ENCODE data around the gene AGBL1.

Gene AGBL1

DNA sequence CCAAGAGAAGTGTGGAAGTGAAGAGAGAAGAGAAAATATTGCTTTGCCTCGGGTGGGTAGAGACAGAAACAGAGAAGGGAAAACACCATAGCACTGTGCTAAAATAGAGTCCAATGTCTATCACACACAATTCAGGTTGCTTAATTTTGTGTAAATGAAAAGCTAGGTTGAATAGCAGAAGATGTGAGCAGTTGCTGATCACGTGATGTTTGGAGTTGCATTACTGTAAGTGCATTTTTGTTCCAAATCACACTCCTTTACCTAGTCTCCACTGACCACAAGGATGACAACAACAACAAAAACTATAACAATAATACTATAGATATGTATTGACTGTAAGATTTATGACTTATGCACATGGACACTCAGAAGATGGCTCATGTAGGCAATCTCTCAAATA is 683.2 kb downstream of the AGBL1 start:
- Histone ChIP-seq H3K9me3 (ENCODE audit: insufficient read depth, low read length) (no peaks in the 10 kb centered on the region), H3K4me3 (ENCODE audit: insufficient read depth, low read length, poor library complexity, severe bottlenecking) (no peak overlapping the region), H3F3A (ENCODE audit: insufficient read depth) (no peaks in the 10 kb centered on the region), H3K27ac (ENCODE audit: low read depth, low read length) (no peak overlapping the region), H3K27me3 (ENCODE audit: low read length) (no peaks in the 10 kb centered on the region), H3K9ac (ENCODE audit: low read length) (no peak overlapping the region), H4K20me1 (ENCODE audit: low read depth, low read length) (no peaks in the 10 kb centered on the region), H3K79me2 (ENCODE audit: insufficient read depth, low read length) (no peaks in the 10 kb centered on the region), H2AFZ (ENCODE audit: low read depth, low read length, severe bottlenecking) (no peak overlapping the region), H3K4me2 (ENCODE audit: low read depth, low read length, poor library complexity, severe bottlenecking) (no peak overlapping the region), H3K36me3 (ENCODE audit: low read length) (no peaks in the 10 kb centered on the region), H3K9me2 (replicated peaks; ENCODE audit: insufficient read depth, low read length) (no peaks in the 10 kb centered on the region)
- TF ChIP-seq, protein P1, sequence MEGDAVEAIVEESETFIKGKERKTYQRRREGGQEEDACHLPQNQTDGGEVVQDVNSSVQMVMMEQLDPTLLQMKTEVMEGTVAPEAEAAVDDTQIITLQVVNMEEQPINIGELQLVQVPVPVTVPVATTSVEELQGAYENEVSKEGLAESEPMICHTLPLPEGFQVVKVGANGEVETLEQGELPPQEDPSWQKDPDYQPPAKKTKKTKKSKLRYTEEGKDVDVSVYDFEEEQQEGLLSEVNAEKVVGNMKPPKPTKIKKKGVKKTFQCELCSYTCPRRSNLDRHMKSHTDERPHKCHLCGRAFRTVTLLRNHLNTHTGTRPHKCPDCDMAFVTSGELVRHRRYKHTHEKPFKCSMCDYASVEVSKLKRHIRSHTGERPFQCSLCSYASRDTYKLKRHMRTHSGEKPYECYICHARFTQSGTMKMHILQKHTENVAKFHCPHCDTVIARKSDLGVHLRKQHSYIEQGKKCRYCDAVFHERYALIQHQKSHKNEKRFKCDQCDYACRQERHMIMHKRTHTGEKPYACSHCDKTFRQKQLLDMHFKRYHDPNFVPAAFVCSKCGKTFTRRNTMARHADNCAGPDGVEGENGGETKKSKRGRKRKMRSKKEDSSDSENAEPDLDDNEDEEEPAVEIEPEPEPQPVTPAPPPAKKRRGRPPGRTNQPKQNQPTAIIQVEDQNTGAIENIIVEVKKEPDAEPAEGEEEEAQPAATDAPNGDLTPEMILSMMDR (IDR thresholded peaks at IDR 0.05; ENCODE audit: insufficient read depth, low read length, poor library complexity, severe bottlenecking): no peak
- TF ChIP-seq EZH2phosphoT487 (conservative IDR thresholded peaks at IDR 0.05; ENCODE audit: low read length): no peak

DNA sequence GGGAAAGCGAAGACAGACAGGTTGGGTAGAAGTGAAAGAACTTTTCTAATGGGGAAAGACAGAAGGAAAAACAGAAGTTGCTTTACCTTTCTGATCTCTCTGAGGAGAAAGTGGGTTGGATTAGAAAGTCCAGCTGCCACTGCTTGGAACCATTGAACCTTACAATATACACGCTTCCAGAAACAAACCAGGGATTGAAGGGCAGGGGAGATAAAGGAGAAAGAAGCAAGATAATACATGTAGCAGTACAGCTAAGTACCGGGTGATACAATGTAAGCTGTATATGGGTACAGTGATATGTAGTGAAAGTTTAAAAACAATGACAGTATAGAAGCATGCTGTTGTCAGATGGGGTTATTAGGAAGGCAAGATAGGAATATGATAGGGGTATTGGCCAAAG is 684.4 kb downstream of the AGBL1 start:
- Histone ChIP-seq H3K9me3 (ENCODE audit: insufficient read depth, low read length) (no peaks in the 10 kb centered on the region), H3K4me2 (ENCODE audit: low read depth, low read length, poor library complexity, severe bottlenecking) (no peak overlapping the region), H3K36me3 (ENCODE audit: low read length) (no peaks in the 10 kb centered on the region), H3K9ac (ENCODE audit: low read length) (no peak overlapping the region), H3F3A (ENCODE audit: insufficient read depth) (no peaks in the 10 kb centered on the region), H3K79me2 (ENCODE audit: insufficient read depth, low read length) (no peaks in the 10 kb centered on the region), H3K4me3 (ENCODE audit: insufficient read depth, low read length, poor library complexity, severe bottlenecking) (no peak overlapping the region), H2AFZ (ENCODE audit: low read depth, low read length, severe bottlenecking) (no peak overlapping the region), H4K20me1 (ENCODE audit: low read depth, low read length) (no peaks in the 10 kb centered on the region), H3K27me3 (ENCODE audit: low read length) (no peaks in the 10 kb centered on the region), H3K27ac (ENCODE audit: low read depth, low read length) (no peak overlapping the region), H3K9me2 (replicated peaks; ENCODE audit: insufficient read depth, low read length) (no peaks in the 10 kb centered on the region)
- no peak for TF ChIP-seq EZH2phosphoT487 (conservative IDR thresholded peaks at IDR 0.05; ENCODE audit: low read length)
- TF ChIP-seq, protein P1 (IDR thresholded peaks at IDR 0.05; ENCODE audit: insufficient read depth, low read length, poor library complexity, severe bottlenecking): no peak

DNA sequence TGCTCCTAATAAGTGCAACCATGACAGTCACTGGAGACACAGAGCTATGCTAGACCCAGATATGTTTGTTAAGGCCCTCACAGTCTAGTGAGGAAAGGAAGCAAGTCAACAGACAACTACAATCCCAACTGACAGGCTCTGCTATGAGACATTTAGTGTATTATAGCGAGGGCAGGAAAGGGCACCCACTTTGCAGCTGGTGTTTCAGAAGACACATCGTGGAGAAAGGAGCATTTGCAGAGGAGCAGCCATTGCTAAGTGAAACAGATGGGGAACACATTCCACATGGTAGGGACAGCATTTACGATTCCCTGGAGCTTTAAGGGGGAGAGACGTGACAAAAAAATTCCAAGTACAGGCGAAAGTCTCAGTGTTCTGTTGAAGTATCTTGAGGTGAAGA is 685.6 kb downstream of the AGBL1 start:
- Histone ChIP-seq H3K9ac (ENCODE audit: low read length) (no peak overlapping the region), H3K9me3 (ENCODE audit: insufficient read depth, low read length) (no peaks in the 10 kb centered on the region), H3K36me3 (ENCODE audit: low read length) (no peaks in the 10 kb centered on the region), H3K27me3 (ENCODE audit: low read length) (no peaks in the 10 kb centered on the region), H3K27ac (ENCODE audit: low read depth, low read length) (no peak overlapping the region), H2AFZ (ENCODE audit: low read depth, low read length, severe bottlenecking) (no peak overlapping the region), H3K9me2 (replicated peaks; ENCODE audit: insufficient read depth, low read length) (no peaks in the 10 kb centered on the region), H3F3A (ENCODE audit: insufficient read depth) (no peaks in the 10 kb centered on the region), H3K4me3 (ENCODE audit: insufficient read depth, low read length, poor library complexity, severe bottlenecking) (no peak overlapping the region), H3K4me2 (ENCODE audit: low read depth, low read length, poor library complexity, severe bottlenecking) (no peak overlapping the region), H4K20me1 (ENCODE audit: low read depth, low read length) (no peaks in the 10 kb centered on the region), H3K79me2 (ENCODE audit: insufficient read depth, low read length) (no peaks in the 10 kb centered on the region)
- TF ChIP-seq, protein P1 (IDR thresholded peaks at IDR 0.05; ENCODE audit: insufficient read depth, low read length, poor library complexity, severe bottlenecking): no peak
- TF ChIP-seq EZH2phosphoT487 (conservative IDR thresholded peaks at IDR 0.05; ENCODE audit: low read length): no peak

All from SU-DHL-6 (cell line).